PFSK-1 (cell line): ENCODE data around the gene BRICD5.

Experiments
- POLR2AphosphoS5 ChIP-seq: IDR thresholded peaks from 2 replicates; pipeline ENCODE4 v1.6.1; 2012; ENCODE audit warnings: low read depth, mild to moderate bottlenecking, control low read depth, low read length, moderate library complexity
- REST ChIP-seq, 2 experiments: IDR thresholded peaks; 2 replicates each; pipeline versions ENCODE4 v1.6.1 to v1.8.0; 2011 to 2012; ENCODE audit warnings: low read depth in 2 of 2, low read length in 2 of 2, control low read depth in 1 of 2, inconsistent platforms in 1 of 2, mild to moderate bottlenecking in 1 of 2, moderate library complexity in 1 of 2; ENCODE audit not compliant: insufficient read depth in 1 of 2
- SIN3A ChIP-seq: IDR thresholded peaks from 2 replicates; pipeline ENCODE4 v1.6.1; 2012; ENCODE audit warnings: mild to moderate bottlenecking, low read length, moderate library complexity, borderline replicate concordance; ENCODE audit not compliant: insufficient read depth
- TAF1 ChIP-seq: IDR thresholded peaks from 2 replicates; pipeline ENCODE4 v1.6.1; 2012; ENCODE audit warnings: low read length, control low read depth, borderline replicate concordance; ENCODE audit not compliant: insufficient read depth

GRCh38 chr16:2173366-2173765, 37.3 kb downstream of the BRICD5 start:
- TF ChIP-seq REST (IDR thresholded peaks at IDR 0.05; ENCODE audit: insufficient read depth in 1 of 2, low read depth in 2 of 2, low read length in 2 of 2) (no peak), TAF1 (no peak), POLR2AphosphoS5 (no peak), SIN3A (no peak)
